OCI-LY7 (cell line): ENCODE measurements around the gene TOPAZ1.
A peak's percentile ranks its signal among the peaks of the same experiment; 100 is the strongest.

Source experiments
- CTCF ChIP-seq: fragments of 200-600 bp; sonication (generic); conservative IDR thresholded peaks from 2 replicates; pipeline ENCODE4 v1.5.1; 2014; ENCODE audit warnings: mild to moderate bottlenecking, antibody characterized with exemption, low read length, moderate library complexity, mixed read lengths
- EZH2phosphoT487 ChIP-seq: fragments of 200-600 bp; sonication (generic); IDR thresholded peaks from 2 replicates; pipeline ENCODE4 v1.6.1; 2018; ENCODE audit warnings: low read depth, borderline replicate concordance, mild to moderate bottlenecking, mixed run types, antibody characterized with exemption, low read length, moderate library complexity, mixed read lengths

GRCh38 chr3:44235604-44236484 is 5.8 kb upstream of the TOPAZ1 start:
- TF ChIP-seq CTCF (peak; percentile 92), EZH2phosphoT487 (no peak)
